Activated CD4-positive, CD25-positive, alpha-beta regulatory T cell treated with anti-CD3 and anti-CD28 coated beads, Interleukin-2, amount 50 U/mL, for 16 hours (primary cell): ENCODE measurements around the gene FER.
"Not testable (repeated sequence)": the region's sequence is repeated elsewhere in the genome, so short reads cannot be mapped to it uniquely, and the experiment has no call there.

Source experiments
- DNase-seq: peaks from one replicate; pipeline ENCODE4 v3.0.0-alpha.2; 2020; ENCODE audit warnings: low read depth, low spot score

Gene FER

GRCh38 chr5:109121225-109121624 lies 373.5 kb downstream of the FER start:
- no peak for DNase-seq

GRCh38 chr5:109125755-109126429 lies 378.2 kb downstream of the FER start:
- DNase-seq, result no peak

GRCh38 chr5:109126481-109126880 lies 378.8 kb downstream of the FER start:
- no peak for DNase-seq

GRCh38 chr5:109136906-109137305 lies 389.2 kb downstream of the FER start:
- no peak for DNase-seq

GRCh38 chr5:109141222-109142200 lies 393.8 kb downstream of the FER start:
- no peak for DNase-seq

- no peak for DNase-seq
Observed at GRCh38 chr5:109143031-109143430, 395.3 kb downstream of the FER start.

- DNase-seq, result no peak
Observed at GRCh38 chr5:109145139-109145538, 397.4 kb downstream of the FER start.

- DNase-seq, result no peak
Observed at GRCh38 chr5:109146591-109146990, 398.9 kb downstream of the FER start.

GRCh38 chr5:109152565-109152964 lies 404.9 kb downstream of the FER start:
- DNase-seq, result no peak

GRCh38 chr5:109155625-109156024 lies 407.9 kb downstream of the FER start:
- no peak for DNase-seq

GRCh38 chr5:109156885-109157284 lies 409.2 kb downstream of the FER start:
- DNase-seq, result no peak

GRCh38 chr5:109160468-109160867 lies 412.8 kb downstream of the FER start:
- no peak for DNase-seq

- no peak for DNase-seq
Observed at GRCh38 chr5:109161914-109162683, 414.4 kb downstream of the FER start.

- DNase-seq, result no peak
Observed at GRCh38 chr5:109163336-109163735, 415.6 kb downstream of the FER start.

- DNase-seq, result no peak
Observed at GRCh38 chr5:109164001-109164400, 416.3 kb downstream of the FER start.

GRCh38 chr5:109167586-109167985 lies 419.9 kb downstream of the FER start:
- DNase-seq, result no peak

- DNase-seq, result no peak
Observed at GRCh38 chr5:109168151-109168550, 420.5 kb downstream of the FER start.

- no peak for DNase-seq
Observed at GRCh38 chr5:109170629-109171350, 423.1 kb downstream of the FER start.

GRCh38 chr5:109171437-109172073 lies 423.9 kb downstream of the FER start:
- not testable (repeated sequence) for DNase-seq

GRCh38 chr5:109173036-109173794 lies 425.5 kb downstream of the FER start:
- no peak for DNase-seq
